GM12801 (cell line): ENCODE results near the gene SHISAL1.

Experiments
- TF ChIP-seq, protein P1 (sequence below): IDR thresholded peaks from one replicate; pipeline ENCODE4 v1.5.1; 2011; ENCODE audit warnings: control low read depth; ENCODE audit not compliant: insufficient read length; ENCODE audit errors: extremely low read depth

Gene SHISAL1

DNA sequence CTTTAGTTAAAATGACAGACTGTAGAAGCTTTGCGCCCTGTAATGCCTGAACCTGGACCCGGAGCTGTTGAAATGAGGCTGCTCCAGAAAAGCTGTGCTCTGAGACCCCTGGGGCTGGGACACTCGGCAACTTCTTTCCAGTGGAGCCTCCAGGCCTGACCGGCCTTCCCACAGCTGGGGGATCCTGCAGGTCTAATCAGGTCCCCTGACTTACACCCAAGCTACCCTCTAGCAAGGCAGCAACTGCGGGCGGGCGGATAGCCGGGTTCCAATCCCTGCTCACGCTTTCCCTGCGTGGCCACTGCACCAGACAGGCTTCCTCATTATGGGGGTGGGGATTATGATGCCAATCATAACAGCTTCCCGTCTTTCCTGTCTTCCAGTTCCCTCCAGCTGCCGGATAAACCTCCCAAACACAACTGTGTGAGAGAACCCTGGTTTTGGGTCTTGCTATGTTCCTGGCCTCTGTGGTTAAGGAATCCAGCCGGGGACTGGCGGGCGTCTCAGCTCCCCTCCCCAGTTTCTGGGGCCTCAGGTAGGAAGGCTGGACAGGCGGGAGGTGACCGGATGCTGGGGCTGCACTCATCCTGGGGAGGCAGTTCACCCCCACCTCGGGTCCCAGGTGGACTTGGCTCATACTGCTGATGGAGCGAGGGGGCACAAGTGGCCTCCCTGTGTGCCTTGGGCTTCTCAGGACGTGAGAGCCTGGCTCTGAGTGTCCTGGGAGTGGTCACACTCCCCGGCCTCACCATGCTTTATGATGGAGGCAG, 93.5 kb downstream of the SHISAL1 start:
- TF ChIP-seq, protein P1, sequence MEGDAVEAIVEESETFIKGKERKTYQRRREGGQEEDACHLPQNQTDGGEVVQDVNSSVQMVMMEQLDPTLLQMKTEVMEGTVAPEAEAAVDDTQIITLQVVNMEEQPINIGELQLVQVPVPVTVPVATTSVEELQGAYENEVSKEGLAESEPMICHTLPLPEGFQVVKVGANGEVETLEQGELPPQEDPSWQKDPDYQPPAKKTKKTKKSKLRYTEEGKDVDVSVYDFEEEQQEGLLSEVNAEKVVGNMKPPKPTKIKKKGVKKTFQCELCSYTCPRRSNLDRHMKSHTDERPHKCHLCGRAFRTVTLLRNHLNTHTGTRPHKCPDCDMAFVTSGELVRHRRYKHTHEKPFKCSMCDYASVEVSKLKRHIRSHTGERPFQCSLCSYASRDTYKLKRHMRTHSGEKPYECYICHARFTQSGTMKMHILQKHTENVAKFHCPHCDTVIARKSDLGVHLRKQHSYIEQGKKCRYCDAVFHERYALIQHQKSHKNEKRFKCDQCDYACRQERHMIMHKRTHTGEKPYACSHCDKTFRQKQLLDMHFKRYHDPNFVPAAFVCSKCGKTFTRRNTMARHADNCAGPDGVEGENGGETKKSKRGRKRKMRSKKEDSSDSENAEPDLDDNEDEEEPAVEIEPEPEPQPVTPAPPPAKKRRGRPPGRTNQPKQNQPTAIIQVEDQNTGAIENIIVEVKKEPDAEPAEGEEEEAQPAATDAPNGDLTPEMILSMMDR, result no peak

DNA sequence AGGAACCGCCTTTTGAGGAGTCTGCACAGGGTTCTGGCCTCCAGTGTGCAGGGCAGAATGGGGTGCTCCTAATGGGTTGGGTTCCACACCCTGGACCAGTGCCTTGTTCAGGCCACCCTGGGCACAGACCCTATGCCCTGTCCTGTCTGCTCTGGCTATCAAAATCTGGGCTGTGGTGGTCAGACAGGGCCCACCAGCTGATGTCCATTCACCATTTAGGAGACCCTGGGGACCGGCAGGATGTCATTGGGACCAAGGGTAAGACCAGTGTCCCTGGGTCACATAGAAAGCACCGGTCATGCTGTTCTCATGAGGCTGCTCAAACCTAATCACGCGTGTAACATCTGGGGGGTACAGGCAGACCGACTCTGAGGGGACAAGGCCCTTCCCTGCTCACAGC, 94.7 kb downstream of the SHISAL1 start:
- TF ChIP-seq, protein P1, result no peak

DNA sequence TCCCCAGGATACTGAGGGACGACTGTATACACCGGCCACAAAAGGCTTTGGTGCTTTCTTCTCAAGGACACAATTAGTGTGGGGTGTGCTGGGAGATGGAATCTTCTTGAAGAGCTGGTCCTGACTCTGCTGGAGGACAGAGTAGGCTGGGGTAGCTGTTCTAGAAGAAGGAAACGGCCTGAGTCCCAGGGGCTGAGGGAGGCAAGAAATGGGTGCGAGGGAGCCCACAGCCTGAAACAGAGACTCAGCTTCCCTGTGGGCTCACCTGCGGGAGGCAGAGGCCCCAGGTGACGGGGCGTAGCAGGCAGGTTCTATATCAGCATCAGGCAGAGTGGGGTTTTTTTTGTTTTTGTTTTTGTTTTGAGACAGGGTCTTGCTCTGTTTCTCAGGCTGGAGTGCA, 95.4 kb downstream of the SHISAL1 start:
- TF ChIP-seq, protein P1, result no peak

GRCh38 chr22:44215287-44215686, 97.5 kb downstream of the SHISAL1 start:
- TF ChIP-seq, protein P1, result no peak

GRCh38 chr22:44214764-44215163, 98.0 kb downstream of the SHISAL1 start:
- TF ChIP-seq, protein P1, result no peak

DNA sequence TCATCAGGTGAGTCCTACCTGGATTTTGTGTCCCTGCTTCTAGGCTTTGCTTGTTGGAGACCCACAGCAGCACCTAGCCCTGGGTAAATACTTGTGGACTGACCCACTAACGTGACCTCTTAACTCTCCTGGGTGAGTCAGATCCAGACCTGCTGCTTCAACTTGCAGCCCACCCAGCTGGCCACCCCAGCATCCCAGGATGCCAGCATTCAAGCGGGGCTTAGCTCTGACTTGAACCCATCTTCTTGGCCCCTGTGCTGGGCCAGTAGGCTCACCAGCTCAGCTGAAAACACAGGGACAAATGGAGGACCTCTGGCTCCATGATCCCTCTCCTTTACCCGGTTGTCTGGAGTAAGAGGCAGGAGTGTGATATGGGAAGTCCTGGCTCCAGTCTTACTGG, 98.6 kb downstream of the SHISAL1 start:
- TF ChIP-seq, protein P1, result no peak

- TF ChIP-seq, protein P1, result no peak
Measured at GRCh38 chr22:44213489-44214043, 99.2 kb downstream of the SHISAL1 start.
